ENCODE results near the gene FERMT3. TPM values are rescaled to one million over a fixed set of nuclear protein-coding genes. Genes with fewer than 3 reads are reported as not detected.
A peak's percentile ranks its signal among the peaks of the same experiment; 100 is the strongest.

The FERMT3 gene
- total and polyA plus RNA-seq, 2 of the 8 experiments (the other 6 are each of a cell fraction or from before 2014, with no cell fraction given) = 1.4 to 3.7 TPM

GRCh38 chr11:64207256-64208085, 950 bp downstream of the FERMT3 start:
- Histone ChIP-seq H3K23me2 (ENCODE audit: low read depth, low read length) (no peaks in the 10 kb centered on the region), H3K14ac (ENCODE audit: insufficient read length) (no peak overlapping the region), H4K20me1 (replicated peaks in 1 of 2; ENCODE audit: control insufficient read depth in 1 of 2, insufficient read depth in 2 of 2, low read length in 2 of 2) (peaks cover 5 to 14% of the 10 kb centered on the region in 2 experiments), H2AFZ (ENCODE audit: low read length) (no peak overlapping the region), H3K27ac (ENCODE audit: low read depth, low read length) (no peak overlapping the region), H3K79me1 (ENCODE audit: low read depth, low read length) (no peaks in the 10 kb centered on the region), H3K4me3 (ENCODE audit: extremely low read depth in 1 of 4, insufficient read depth in 2 of 4, low read depth in 3 of 4, low read length in 4 of 4) (no peak overlapping the region), H3K4me2 (ENCODE audit: insufficient read depth in 1 of 2, low read depth in 2 of 2, low read length in 2 of 2) (no peak overlapping the region), H4K8ac (ENCODE audit: extremely low read depth, insufficient read depth, low read length) (peak overlapping the region; percentile 76; the same call in 1 of the 2 replicates), H3K9ac (replicated peaks in 1 of 4; ENCODE audit: extremely low read depth in 1 of 4, low read depth in 3 of 4, low read length in 3 of 4) (no peak overlapping the region), H3K23ac (ENCODE audit: insufficient read length) (no peak overlapping the region), H3K27me3 (replicated peaks in 1 of 4; ENCODE audit: control insufficient read depth in 3 of 4, extremely low read depth in 1 of 4, insufficient read depth in 3 of 4, low read length in 3 of 4) (no peaks in the 10 kb centered on the region; a peak in 1 of 7 replicates), H2BK12ac (ENCODE audit: low read depth, low read length) (no peak overlapping the region), H3K4me1 (replicated peaks in 1 of 4; ENCODE audit: control insufficient read depth in 3 of 4, insufficient read depth in 4 of 4, low read length in 3 of 4) (peaks cover 0 to 5% (median 0%) of the 10 kb centered on the region in 4 experiments; a peak in 3 of 7 replicates), H3K4ac (replicated peaks; ENCODE audit: insufficient read length, low read depth, low read length) (no peak overlapping the region), H2BK120ac (replicated peaks; ENCODE audit: low read depth, low read length) (no peak overlapping the region), H4K5ac (ENCODE audit: insufficient read length, low read depth, low read length) (no peak overlapping the region), H3K36me3 (ENCODE audit: control insufficient read depth in 2 of 4, insufficient read depth in 4 of 4, low read length in 3 of 4) (peaks cover 24 to 40% (median 32%) of the 10 kb centered on the region in 4 experiments), H2BK15ac (ENCODE audit: low read length) (no peak overlapping the region), H4K91ac (replicated peaks; ENCODE audit: insufficient read length, low read length) (no peak overlapping the region), H3K18ac (ENCODE audit: extremely low read depth, low read length) (no peak overlapping the region), H3K79me2 (ENCODE audit: control insufficient read depth in 1 of 2, insufficient read depth in 2 of 2, low read length in 2 of 2) (no peaks in the 10 kb centered on the region), H2AK5ac (ENCODE audit: low read depth, low read length) (no peak overlapping the region), H2BK20ac (ENCODE audit: low read length) (no peak overlapping the region), H3K56ac (replicated peaks; ENCODE audit: insufficient read length, low read depth, low read length) (no peak overlapping the region), H2BK5ac (ENCODE audit: low read depth, low read length) (no peak overlapping the region), H3K9me3 (ENCODE audit: insufficient read depth in 2 of 2, low read depth in 1 of 2, low read length in 1 of 2) (no peaks in the 10 kb centered on the region)
- CTCF ChIA-PET (ENCODE audit: partially characterized antibody) = interaction anchor here (0.7 to 7.4 kb wide), 16 partner anchors 8 to 242 kb away, joined by 3 to 68 read pairs (median 12); partner anchors contain the start of genes DNAJC4, NUDT22, PLCB3 and TRPT1
- DNase-seq (ENCODE audit: low read depth in 1 of 2, low spot score in 2 of 2) (no peak), FAIRE-seq (no peak)
- WGBS, 2 experiments (ENCODE audit: extremely low coverage in 1 of 2, insufficient coverage in 1 of 2, insufficient read length in 1 of 2, insufficient replicate concordance in 2 of 2, low coverage in 1 of 2, low lambda C conversion rate in 2 of 2, missing lambda C conversion rate in 1 of 2) = 95% methylated on average over 18 of the region's 30 CpGs; no CpG with 5 or more reads in 1 of the 2 experiments
- POLR2A ChIA-PET (ENCODE audit: partially characterized antibody) = interaction anchor here (0.7 to 18.4 kb wide), 15 partner anchors 12 to 444 kb away, joined by 3 to 253 read pairs (median 4); partner anchors contain the start of genes ESRRA, GPR137, NUDT22 and PLCB3
- TF ChIP-seq E2F6 (IDR thresholded peaks at IDR 0.05) = no peak
- TF ChIP-seq MAX (IDR thresholded peaks at IDR 0.05) = no peak
- TF ChIP-seq EP300 (IDR thresholded peaks at IDR 0.05; ENCODE audit: borderline replicate concordance in 1 of 2, low read depth in 2 of 2, low read length in 2 of 2) = no peak
- no peak for TF ChIP-seq HDAC2 (IDR thresholded peaks at IDR 0.05; ENCODE audit: borderline replicate concordance in 1 of 2, low read depth in 2 of 2, low read length in 2 of 2)
- TF ChIP-seq SIX5 (IDR thresholded peaks at IDR 0.05; ENCODE audit: low read depth, low read length) = no peak
- TF ChIP-seq, protein P1, sequence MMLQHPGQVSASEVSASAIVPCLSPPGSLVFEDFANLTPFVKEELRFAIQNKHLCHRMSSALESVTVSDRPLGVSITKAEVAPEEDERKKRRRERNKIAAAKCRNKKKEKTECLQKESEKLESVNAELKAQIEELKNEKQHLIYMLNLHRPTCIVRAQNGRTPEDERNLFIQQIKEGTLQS (IDR thresholded peaks at IDR 0.05; ENCODE audit: insufficient read depth, low read depth, low read length) = no peak
- no peak for TF ChIP-seq GTF2F1 (IDR thresholded peaks at IDR 0.05; ENCODE audit: borderline replicate concordance, low read depth, low read length)
- no peak for TF ChIP-seq CBX8 (IDR thresholded peaks at IDR 0.05; ENCODE audit: borderline replicate concordance, low read depth, low read length)
- TF ChIP-seq EGR1 (IDR thresholded peaks at IDR 0.05; ENCODE audit: borderline replicate concordance, low read depth, low read length) = no peak

Data from H1 (cell line).